ENCODE data around the gene ARHGAP32.

The ARHGAP32 gene

DNA sequence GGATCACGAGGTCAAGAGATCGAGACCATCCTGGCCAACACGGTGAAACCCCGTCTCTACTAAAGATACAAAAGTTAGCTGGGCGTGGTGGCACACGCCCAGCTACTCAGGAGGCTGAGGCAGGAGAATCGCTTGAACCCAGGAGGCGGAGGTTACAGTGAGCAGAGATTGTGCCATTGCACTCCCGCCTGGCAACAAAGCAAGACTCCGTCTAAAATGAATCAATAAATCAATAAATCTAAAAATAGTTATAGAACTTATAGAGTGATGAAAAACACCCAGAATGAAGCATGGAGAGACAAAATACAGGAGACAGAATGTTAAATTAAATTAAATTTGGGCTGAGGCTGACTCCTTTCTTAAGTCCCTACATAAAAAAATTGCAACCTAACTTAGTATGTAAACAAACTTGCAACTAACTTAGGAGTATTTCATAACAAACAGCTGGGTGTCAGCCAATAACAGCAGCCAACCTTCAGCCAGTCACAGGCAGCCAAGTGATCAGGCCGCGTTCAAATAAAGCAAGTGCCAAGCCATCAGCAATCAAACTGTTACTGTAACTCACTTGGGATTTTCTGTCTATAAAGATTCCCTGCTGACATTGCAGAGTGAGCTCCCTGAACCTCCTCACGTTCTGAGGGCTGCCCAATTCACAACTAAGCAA, 242.2 kb downstream of the ARHGAP32 start:
- no peak for DNase-seq

- DNase-seq, result no peak
Observed at GRCh38 chr11:128948583-128948982, 243.5 kb downstream of the ARHGAP32 start.

DNA sequence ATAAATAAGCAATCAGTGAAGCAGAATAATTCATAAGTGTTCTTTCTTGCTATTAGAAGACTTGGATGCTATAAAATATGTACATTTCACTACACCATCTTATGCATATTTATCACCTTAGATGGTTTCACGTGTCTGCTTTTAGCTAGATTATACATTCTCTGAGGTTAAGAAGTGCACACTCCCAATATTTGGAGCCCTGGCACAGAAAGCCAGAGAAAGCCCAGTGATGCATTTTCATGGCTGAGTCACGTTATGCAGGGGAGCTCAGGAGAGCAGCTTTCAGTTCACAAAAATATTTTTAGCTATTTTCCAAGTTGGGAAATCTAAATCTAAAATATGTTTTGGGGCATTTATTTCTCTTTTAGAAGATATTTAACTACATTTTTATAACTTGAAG, 244.4 kb downstream of the ARHGAP32 start:
- no peak for DNase-seq

DNA sequence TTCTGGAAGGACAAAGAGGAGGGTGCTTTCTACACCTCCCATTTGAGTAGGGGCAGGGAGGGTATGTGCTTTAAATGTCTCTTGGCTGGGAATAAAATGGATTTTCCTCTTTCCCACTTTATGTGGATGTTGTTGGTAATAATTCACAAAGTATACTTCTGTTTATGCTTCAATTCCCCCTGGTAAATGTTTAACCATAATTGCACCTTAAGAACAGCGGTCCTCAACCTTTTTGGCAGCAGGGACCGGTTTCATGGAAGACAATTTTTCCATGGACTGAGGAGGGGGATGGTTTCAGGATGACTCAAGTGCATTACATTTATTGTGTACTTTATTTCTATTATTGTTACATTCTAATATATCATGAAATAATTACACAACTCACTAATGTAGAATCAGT, 245.5 kb downstream of the ARHGAP32 start:
- no peak for DNase-seq

DNA sequence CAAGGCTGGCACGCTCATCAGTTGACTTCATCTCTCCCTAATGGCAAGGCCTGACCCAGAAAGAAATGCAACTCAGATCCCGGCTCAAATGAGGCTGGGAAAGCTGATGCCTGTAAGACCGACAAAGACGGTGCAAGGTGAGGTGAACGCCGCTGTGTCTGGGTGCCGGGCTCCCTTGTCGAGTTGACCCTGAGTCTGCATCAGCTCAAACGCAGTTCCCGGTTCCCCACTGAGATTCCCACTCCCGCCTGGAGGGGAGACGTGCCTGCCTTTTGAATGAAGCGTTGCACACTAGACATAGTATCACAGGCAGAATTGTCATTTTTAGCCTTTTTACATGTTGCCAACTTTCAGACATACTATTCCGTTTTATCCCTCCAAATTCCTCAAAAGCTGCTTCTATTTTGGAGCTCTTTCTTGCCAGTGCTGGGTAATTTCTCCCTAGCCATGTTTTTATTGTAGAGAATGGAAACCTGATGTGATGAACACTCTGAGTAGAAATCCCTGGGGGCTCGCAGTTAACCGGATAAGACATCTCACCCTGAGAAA, 248.6 kb downstream of the ARHGAP32 start:
- no peak for DNase-seq

GRCh38 chr11:128942817-128943427, 249.2 kb downstream of the ARHGAP32 start, which contains the start of gene TP53AIP1:
Gene TP53AIP1, minus strand, starts transcription at chr11:128942871. Its CDS starts 5,053 bp downstream, at chr11:128937818.
- no peak for DNase-seq

DNA sequence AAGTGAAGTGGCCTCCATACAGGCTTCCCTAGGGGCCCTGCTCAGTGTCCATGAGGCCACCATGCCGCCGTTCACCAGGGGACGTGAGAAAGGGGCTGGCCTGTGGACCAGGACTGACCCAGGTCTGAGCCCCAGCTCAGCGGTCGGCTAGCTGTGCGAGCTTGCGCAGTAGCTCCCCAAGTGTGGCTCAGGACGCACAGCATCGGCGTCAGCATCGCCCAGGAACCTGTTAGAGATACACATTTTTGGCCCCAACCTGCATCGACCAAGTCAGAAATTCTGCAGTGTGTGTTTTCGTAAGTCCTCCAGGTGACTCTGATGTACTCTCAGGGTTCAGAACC, 249.9 kb downstream of the ARHGAP32 start:
- no peak for DNase-seq

GRCh38 chr11:128941573-128942271, 250.4 kb downstream of the ARHGAP32 start:
- no peak for DNase-seq

DNA sequence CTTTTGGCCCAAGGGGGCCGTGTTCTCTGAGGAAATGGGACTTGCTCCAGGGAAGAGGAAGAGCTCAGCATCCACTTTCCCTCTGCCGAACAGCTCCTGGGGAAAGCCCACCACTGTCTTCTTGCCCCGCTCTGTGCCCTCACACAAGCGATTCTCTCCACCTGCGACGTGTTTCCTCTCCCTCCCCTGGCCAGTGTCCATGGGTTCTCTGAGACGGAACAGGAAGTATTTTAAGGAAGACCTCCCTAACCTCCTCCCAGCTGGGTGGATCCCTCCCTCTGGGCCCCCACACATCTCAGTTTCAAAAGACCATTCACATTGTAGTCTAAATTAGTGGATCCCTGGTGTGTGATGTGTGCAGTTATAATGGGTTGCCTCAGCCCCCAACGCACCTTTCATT, 251.0 kb downstream of the ARHGAP32 start:
- no peak for DNase-seq

DNA sequence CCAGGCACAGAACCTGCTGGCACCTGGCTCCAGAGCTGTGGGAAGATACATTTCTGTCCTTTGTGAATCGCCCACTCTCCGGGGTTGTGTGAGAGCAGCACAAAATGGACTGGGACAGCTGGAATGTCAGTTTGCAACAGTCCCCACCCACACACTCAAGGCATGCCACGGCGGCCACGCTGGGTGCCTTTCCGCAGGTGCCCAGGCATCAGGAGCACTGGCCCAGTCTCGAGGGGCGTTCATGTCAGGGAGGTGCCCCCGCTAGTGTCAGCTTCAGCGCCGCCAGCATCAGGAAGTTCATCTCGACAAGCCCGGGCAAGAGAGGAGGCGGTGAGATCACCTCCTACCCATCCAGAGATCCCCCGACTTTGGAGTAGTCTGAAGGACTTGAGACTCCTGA, 251.5 kb downstream of the ARHGAP32 start:
- no peak for DNase-seq

DNA sequence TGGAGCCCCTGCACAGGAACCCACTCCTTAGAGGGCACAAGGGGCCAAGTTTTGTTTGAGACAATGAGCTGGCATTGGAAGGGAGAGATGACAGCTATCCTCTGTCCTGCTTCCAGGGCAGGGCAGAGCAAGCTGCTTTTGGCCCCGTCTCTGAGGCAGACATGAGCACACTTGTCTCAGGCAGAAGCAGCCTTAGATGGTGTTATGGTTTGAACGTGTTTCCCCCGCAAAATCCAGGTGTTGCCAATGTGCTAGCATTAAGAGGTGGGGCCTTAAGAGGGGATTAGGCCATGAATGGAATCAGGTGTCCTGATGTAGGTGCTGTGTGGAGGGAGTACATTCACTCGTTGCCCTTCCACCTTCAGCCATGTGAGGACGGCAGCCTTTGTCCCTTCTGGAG, 252.0 kb downstream of the ARHGAP32 start:
- DNase-seq, result no peak

GRCh38 chr11:128939591-128939990, 252.5 kb downstream of the ARHGAP32 start:
- DNase-seq, result no peak

DNA sequence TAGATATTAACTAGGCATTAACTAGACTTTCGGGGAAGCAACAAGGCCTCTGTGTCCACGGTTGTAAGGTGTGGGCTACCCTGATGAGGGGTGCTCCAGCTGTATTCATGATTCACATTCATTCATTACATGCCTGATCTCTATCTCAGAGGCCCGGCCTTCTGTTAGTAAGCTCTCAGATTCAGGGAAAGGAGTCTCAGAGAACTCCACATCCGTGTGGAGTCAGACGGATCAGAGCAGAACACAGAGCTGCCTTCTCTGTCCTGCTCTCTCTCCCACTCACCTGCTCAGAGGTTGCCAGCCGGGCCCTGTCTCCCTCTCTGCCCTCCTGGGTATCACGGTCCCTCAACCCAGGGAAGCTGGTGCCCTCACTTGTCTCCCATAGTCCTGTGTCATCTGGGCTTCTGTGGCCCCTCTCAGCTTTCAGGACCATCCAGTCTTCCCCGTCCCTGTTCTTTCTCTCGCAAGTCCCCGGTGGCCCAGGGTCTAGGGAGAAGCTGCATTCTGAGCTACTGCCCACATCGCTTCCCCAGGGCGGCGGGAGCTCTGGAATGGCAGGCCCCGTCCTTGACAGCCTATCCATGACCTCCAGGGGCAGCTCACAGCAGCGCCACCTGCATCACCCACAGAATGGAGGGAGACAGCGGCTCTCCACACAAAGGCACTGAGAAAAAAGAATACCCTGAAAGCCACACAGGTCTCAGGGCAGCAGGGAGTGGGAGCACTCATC, 253.8 kb downstream of the ARHGAP32 start:
- DNase-seq, result no peak

GRCh38 chr11:128937480-128937879, 254.6 kb downstream of the ARHGAP32 start:
- DNase-seq, result no peak

- DNase-seq, result peak; percentile 55
Observed at GRCh38 chr11:128936606-128937251, 255.4 kb downstream of the ARHGAP32 start.

DNA sequence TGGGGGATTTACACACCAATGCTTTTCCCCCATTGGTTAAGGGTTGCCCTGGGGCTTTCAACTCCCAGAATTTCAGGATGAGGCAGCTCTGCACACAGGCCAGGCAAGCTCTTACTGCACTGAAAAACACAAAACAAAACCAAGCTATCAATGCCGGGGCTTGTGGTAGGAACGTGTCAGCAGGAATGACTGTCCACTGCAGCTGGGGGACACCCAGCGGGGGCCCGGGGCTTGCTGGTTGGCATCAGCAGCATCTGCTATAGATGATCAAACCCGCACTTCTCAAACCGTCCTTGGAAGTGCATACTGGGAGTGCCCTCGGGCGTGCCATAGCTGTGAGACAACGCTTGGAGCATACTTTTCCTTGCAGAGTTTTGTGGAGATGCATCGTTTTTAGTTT, 257.2 kb downstream of the ARHGAP32 start:
- no peak for DNase-seq

DNA sequence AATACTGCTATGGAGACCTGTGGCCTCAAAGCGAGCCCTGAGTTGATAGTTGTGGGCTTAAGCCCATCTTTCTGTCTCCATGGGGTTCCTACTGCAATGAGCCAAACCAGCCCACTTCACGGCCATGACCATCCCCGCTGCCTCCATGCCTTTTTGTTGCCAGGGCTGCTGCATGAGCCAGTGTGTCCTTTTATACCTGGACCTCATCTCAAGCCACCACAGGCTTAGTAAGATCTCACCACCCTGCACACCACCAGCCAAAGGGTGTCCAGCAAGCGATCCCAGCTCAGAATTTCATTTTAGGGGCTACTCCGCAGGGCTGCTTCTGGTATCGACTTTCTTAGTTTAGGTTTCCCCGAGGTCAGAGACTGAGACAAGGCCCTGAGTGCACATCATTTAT, 257.8 kb downstream of the ARHGAP32 start:
- DNase-seq, result no peak

GRCh38 chr11:128933481-128934178, 258.5 kb downstream of the ARHGAP32 start:
- DNase-seq, result no peak

- no peak for DNase-seq
Observed at GRCh38 chr11:128931668-128932067, 260.5 kb downstream of the ARHGAP32 start.

GRCh38 chr11:128931066-128931465, 261.1 kb downstream of the ARHGAP32 start:
- DNase-seq, result no peak

DNA sequence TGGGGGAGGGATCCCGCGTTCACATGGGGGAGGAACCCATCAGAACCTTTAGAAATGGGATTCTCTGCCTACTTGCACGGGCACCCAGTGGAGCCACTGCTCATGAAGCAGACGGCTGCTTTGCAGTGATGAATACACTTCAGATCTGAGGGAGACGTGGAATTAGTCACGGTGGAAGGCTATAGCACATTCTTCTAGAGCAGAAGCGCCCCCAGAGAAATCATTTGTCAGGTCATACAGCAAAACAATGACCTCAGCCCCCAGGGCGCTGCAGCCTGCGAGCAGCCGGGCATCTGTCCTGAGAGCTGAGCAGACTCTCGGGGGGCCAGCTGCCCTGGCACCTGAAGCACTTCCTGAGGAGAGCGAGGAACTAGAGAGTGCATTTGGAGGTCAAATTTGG, 262.1 kb downstream of the ARHGAP32 start:
- DNase-seq, result no peak

- no peak for DNase-seq
Observed at GRCh38 chr11:128929468-128929867, 262.7 kb downstream of the ARHGAP32 start.
